Right lobe of liver (tissue), 4 donors: ENCODE measurements around the gene POC1B.

Experiments
- CTCF ChIP-seq, 4 donors: fragments of 200-600 bp in 3 of 4; fragments of 450-650 bp in 1 of 4; IDR thresholded peaks; one replicate each; pipeline versions ENCODE4 v1.5.1 to v1.8.0; 2016 to 2022; ENCODE audit warnings: antibody characterized with exemption in 4 of 4, mild to moderate bottlenecking in 2 of 4
- POLR2A ChIP-seq: fragments of 450-650 bp; IDR thresholded peaks from one replicate; pipeline ENCODE4 v1.6.1; 2017; ENCODE audit warnings: antibody characterized with exemption, mild to moderate bottlenecking
- donor health status: DM: no; HTN: no; CAD: no.
- donor health status: DM: no; HTN: no; CAD: no.
- donor health status: DM: no; HTN: yes; CAD: no.

- no peak for TF ChIP-seq CTCF (IDR thresholded peaks at IDR 0.05)
- no peak for TF ChIP-seq POLR2A
Measured at GRCh38 chr12:89475203-89475990, 50.5 kb downstream of the POC1B start.
